ENCODE measurements around the gene SVEP1.

Gene SVEP1

DNA sequence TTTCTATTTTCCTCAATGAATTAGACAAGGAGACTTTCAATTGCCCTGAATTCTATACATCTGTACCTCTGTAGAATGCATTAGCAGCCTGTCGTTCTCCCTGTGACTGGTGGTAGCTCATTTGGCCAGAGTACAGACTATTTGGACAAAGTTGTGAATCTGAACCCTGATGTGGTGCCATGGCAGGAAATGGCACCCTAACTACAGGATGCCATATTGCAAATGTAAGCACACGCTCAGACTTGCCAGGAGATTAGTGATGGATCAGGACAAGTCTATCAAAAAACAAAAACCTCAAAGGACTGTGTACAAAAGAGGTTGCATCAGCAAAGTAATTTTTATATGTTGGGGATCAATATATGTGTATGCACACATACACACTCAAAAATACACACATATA is 58.3 kb downstream of the SVEP1 start:
- DNase-seq (ENCODE audit: low read depth in 2 of 2): no peak

- DNase-seq (ENCODE audit: low read depth in 2 of 2): no peak
Measured at GRCh38 chr9:110520120-110520701, 59.3 kb downstream of the SVEP1 start.

- DNase-seq (ENCODE audit: low read depth in 2 of 2): no peak
Measured at GRCh38 chr9:110517483-110517882, 62.1 kb downstream of the SVEP1 start.

- no peak for DNase-seq (ENCODE audit: low read depth in 2 of 2)
Measured at GRCh38 chr9:110514897-110515296, 64.6 kb downstream of the SVEP1 start.

GRCh38 chr9:110512817-110513216 is 66.7 kb downstream of the SVEP1 start:
- no peak for DNase-seq (ENCODE audit: low read depth in 2 of 2)

GRCh38 chr9:110509792-110510191 is 69.7 kb downstream of the SVEP1 start:
- DNase-seq (ENCODE audit: low read depth in 2 of 2): no peak

DNA sequence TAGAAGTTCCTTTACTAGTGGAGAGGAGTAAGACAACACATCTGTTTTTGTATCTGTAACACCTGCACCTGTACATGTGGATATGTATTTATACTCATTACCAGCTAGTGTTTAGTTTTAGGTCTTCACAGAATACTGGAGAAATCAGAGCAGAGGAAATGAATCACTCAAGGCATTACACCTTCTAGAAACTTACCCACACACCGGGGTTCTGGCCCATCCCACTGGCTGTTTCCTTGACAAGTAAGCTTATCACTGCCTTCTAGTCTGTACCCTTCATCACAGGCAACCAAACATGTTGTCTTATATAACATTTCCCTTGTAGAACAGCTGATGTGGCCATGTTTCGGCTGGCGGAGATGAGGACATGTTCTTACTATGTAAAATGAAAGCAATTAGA is 76.7 kb downstream of the SVEP1 start:
- DNase-seq (ENCODE audit: low read depth in 2 of 2): no peak

DNA sequence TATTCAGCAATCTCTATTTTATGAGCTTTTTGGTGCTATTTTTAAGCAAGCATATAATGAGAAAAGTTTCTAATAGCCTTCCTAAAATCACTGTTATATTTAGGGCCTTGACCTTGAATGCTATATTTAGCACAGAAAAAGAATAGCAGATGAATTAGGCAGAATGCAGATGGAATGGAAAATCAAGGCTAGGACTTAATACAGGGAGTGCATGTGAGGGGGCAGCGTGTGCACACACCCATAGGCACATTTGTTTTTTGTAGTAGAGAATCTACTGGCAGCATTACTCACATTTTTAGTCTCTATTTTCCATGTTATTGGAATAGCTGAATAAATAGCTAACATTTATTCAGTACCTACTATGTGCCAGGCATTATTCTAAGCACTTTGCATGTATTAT is 79.9 kb downstream of the SVEP1 start:
- no peak for DNase-seq (ENCODE audit: low read depth in 2 of 2)

DNA sequence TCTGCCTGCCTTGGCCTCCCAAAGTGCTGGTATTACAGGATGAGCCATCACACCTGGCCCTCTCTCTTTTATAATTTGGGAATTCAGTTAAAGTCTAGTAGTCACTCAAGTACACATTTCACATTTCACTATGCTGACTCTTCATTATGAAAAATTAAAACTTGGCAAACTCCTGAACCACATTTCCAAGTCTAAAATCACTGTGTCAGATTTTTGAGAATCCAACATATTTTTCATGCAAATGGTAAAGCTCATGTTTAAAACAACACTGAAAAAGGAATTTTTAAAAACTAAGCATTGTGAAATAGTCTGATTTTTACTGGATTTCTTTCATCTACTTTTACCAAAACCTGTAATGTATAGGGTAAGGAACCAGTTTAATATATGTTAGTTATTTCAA is 92.3 kb downstream of the SVEP1 start:
- no peak for DNase-seq (ENCODE audit: low read depth in 2 of 2)

DNA sequence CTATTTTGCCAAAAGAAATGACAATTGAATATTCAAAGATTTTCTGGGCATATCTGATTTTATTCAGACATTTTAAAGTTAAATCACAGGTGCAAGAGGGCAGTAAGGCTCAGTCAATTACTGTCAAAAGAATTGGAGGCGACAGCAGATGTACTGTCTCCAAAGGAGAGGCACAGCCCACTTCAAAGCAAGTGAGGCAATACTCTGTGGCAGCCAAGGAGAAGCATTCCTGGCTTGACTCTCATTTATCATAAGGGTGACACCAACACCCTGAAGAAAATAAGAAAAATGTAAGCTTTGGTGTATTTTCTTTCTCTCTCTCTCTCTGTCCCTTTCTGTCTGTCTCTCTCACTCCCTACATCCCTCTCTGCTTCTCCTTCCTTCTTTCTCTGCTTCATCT is 93.3 kb downstream of the SVEP1 start:
- no peak for DNase-seq (ENCODE audit: low read depth in 2 of 2)

GRCh38 chr9:110479481-110479880 is 100.1 kb downstream of the SVEP1 start:
- DNase-seq (ENCODE audit: low read depth in 2 of 2): no peak

- no peak for DNase-seq (ENCODE audit: low read depth in 2 of 2)
Measured at GRCh38 chr9:110476251-110476650, 103.3 kb downstream of the SVEP1 start.

- DNase-seq (ENCODE audit: low read depth in 2 of 2): no peak
Measured at GRCh38 chr9:110472111-110472510, 107.4 kb downstream of the SVEP1 start.

DNA sequence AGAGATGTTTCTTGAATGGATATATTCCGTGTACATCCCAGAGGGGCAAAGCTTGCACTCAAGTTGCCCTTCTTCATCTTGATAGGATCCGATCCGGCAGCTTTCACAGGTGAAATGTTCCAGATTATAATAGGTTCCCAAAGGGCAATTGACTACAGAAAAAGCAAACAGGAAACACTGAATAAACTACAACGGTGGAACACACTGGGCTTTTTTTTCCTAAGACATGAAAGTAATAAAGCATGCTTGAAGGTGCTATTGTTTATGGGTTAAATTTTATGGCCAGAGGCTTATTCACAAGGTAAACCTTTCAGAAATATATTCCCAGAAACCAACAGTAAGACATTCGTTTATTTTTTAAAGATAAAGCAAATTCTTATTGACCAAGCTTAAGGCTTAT is 110.6 kb downstream of the SVEP1 start:
- DNase-seq (ENCODE audit: low read depth in 2 of 2): no peak

DNA sequence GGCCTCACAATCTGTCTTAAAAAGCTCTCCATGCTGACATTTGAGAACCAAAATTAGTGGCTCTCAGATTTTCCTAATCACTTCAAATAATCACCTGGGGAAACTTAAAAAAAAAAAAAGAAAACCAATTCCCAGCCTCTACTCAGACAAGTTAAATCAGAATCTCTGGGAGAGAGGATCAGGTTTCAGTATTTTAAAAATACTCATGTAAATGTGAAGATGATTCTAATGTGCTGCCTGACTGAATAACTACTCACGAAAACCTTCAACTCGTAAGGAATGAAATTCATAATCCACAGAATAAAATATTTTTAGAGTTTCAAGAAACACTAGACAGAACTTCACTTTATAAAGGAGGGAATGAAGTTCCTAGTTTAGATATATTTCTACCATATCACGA is 114.4 kb downstream of the SVEP1 start:
- DNase-seq (ENCODE audit: low read depth in 2 of 2): no peak

GRCh38 chr9:110464321-110464720 is 115.2 kb downstream of the SVEP1 start:
- DNase-seq (ENCODE audit: low read depth in 2 of 2): no peak

GRCh38 chr9:110463499-110463898 is 116.0 kb downstream of the SVEP1 start:
- no peak for DNase-seq (ENCODE audit: low read depth in 2 of 2)

GRCh38 chr9:110457245-110457644 is 122.3 kb downstream of the SVEP1 start:
- no peak for DNase-seq (ENCODE audit: low read depth in 2 of 2)

- DNase-seq (ENCODE audit: low read depth in 2 of 2): no peak
Measured at GRCh38 chr9:110456681-110457080, 122.9 kb downstream of the SVEP1 start.

DNA sequence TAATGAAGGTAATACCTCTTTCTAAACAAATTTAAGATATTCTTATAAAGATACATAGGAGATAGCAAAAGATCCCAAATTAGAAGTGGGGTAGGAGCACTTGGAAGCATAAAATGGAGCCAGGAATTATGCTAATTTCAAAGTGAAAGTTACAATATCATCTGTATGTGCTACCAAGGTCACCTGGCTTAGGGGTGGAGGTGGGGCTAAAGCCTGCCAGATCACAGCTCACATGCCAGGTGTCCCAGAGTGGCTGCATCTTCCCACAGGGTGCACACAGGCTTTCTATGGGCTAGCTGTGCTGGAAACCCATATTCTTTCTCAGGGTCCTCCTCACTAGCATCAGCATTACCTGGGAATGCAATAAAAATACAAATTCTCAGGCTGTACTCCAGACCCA is 123.7 kb downstream of the SVEP1 start:
- DNase-seq (ENCODE audit: low read depth in 2 of 2): no peak

- no peak for DNase-seq (ENCODE audit: low read depth in 2 of 2)
Measured at GRCh38 chr9:110452227-110452801, 127.2 kb downstream of the SVEP1 start.

- no peak for DNase-seq (ENCODE audit: low read depth in 2 of 2)
Measured at GRCh38 chr9:110451726-110452125, 127.8 kb downstream of the SVEP1 start.

GRCh38 chr9:110447476-110447875 is 132.1 kb downstream of the SVEP1 start:
- no peak for DNase-seq (ENCODE audit: low read depth in 2 of 2)

- DNase-seq (ENCODE audit: low read depth in 2 of 2): no peak
Measured at GRCh38 chr9:110446171-110446570, 133.4 kb downstream of the SVEP1 start.
